Kidney (tissue), 14 donors: Measurements from ENCODE around the gene L3MBTL4. TPM values are rescaled to one million over a fixed set of nuclear protein-coding genes. Genes with fewer than 3 reads are reported as not detected.
A peak's percentile ranks its signal among the peaks of the same experiment; 100 is the strongest.

Experiments
- DNase-seq, 5 donors: peaks; one replicate each; pipeline ENCODE4 v3.0.0-alpha.2; 2013 to 2020
- FAIRE-seq: peaks from 2 replicates; lab custom pipeline; 2012; peaks lifted over from hg19 to GRCh38; lab: Jason Lieb, UNC
- H3K27ac ChIP-seq, 2 donors: one replicate each; pipeline ENCODE4 v1.7.0; 2013; ENCODE audit warnings: low read depth in 2 of 2, low read length in 2 of 2, inconsistent platforms in 1 of 2
- H3K27me3 ChIP-seq: one replicate; pipeline ENCODE4 v1.7.1; 2013; ENCODE audit warnings: low read length, inconsistent platforms; ENCODE audit not compliant: control insufficient read depth, insufficient read depth
- H3K36me3 ChIP-seq, 3 donors: one replicate each; pipeline versions ENCODE4 v1.7.0 to v1.7.1; 2013; ENCODE audit warnings: low read length in 3 of 3, control low read depth in 1 of 3, inconsistent platforms in 1 of 3; ENCODE audit not compliant: insufficient read depth in 3 of 3, control insufficient read depth in 2 of 3
- H3K4me1 ChIP-seq, 3 donors: one replicate each; pipeline versions ENCODE4 v1.7.0 to v1.7.1; 2013; ENCODE audit warnings: low read length in 3 of 3, inconsistent platforms in 1 of 3, low read depth in 1 of 3; ENCODE audit not compliant: control insufficient read depth in 2 of 3, insufficient read depth in 2 of 3
- H3K4me3 ChIP-seq, 3 donors: one replicate each; pipeline versions ENCODE4 v1.7.0 to v1.8.1; 2013; ENCODE audit warnings: low read length in 3 of 3, control low read depth in 1 of 3, inconsistent platforms in 1 of 3
- H3K9ac ChIP-seq, 3 donors: one replicate each; pipeline versions ENCODE4 v1.7.0 to v1.7.1; 2013; ENCODE audit warnings: low read length in 3 of 3, control low read depth in 1 of 3, inconsistent platforms in 1 of 3
- H3K9me3 ChIP-seq, 3 donors: one replicate each; pipeline versions ENCODE4 v1.7.0 to v1.7.1; 2013; ENCODE audit warnings: low read length in 3 of 3, control low read depth in 1 of 3, inconsistent platforms in 1 of 3; ENCODE audit not compliant: control insufficient read depth in 2 of 3, insufficient read depth in 1 of 3
- intact Hi-C: fragments of 100-400 bp; cut with DNase I; formaldehyde crosslinking; loops from one replicate; pipeline ENCODE4 v1.11.1; 2022
- polyA plus RNA-seq: library from polyadenylated mRNA; stranded (reverse); fragments of 350-450 nt; fragmentation: Illumina TruSeq; extraction: RNeasy Lipid Tissue Mini Kit (QIAGEN cat#74804); gene quantifications from one replicate; pipeline ENCODE4 v1.2.3, GENCODE V29; 2014; ENCODE audit warnings: low read depth, low replicate concordance; ENCODE audit not compliant: insufficient read depth
- total RNA-seq: library from RNA; stranded (reverse); fragmentation: NEBNext Ultra II Directional; extraction: Animal tissue kit (Norgen Biotek cat#: 25700); gene quantifications from one replicate; pipeline ENCODE4 v1.2.1, GENCODE V29; 2021
- TF ChIP-seq, protein P1 (sequence below): IDR thresholded peaks from 3 replicates; pipeline ENCODE4 v1.5.1; 2012; ENCODE audit warnings: mild to moderate bottlenecking, moderate library complexity, borderline replicate concordance; ENCODE audit not compliant: insufficient read depth; ENCODE audit errors: extremely low read depth
- donor health status: control.
- donor health status: control.
- donor health status: control.
- donor health status: control.
- donor health status: control.
- donor health status: DM: yes; HTN: yes; CAD: no.
- donor health status: Normal renal cell carcinoma (clear cell type).

L3MBTL4 gene
- total and polyA plus RNA-seq, 2 donors from 2014 or later = 3.9 to 15.2 TPM

DNA sequence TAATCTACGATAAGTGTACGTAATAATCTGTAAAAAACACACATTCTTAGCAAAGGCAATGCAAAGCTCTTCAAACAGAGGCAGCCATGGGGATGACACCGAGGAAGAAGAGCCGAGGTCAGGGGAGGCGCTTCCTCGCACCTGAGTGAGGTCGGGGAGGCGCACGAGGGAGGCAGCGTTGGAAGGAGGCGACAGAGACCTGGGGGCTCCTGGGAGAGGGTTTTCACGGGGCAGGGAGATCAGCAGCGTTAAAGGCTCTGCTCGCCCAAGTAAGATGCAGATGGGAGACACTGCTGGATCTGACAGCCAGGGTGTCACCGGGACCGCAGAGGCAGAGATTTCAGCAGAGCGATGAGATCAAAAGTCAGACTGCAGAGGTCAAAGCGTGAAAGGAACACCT is 143.1 kb downstream of the L3MBTL4 start:
- H3K27ac ChIP-seq = no peak overlapping the region
- H3K9me3 ChIP-seq = no peaks in the 10 kb centered on the region
- DNase-seq (peak in 1 of 5 donors; percentile 13), FAIRE-seq (no peak)
- H3K36me3 ChIP-seq = peaks cover 0 to 4% (median 0%) of the 10 kb centered on the region in 3 donors
- no peak overlapping the region for H3K9ac ChIP-seq
- intact Hi-C loops = no loop called here
- H3K4me3 ChIP-seq = no peak overlapping the region
- no peaks in the 10 kb centered on the region for H3K4me1 ChIP-seq
- TF ChIP-seq, protein P1, sequence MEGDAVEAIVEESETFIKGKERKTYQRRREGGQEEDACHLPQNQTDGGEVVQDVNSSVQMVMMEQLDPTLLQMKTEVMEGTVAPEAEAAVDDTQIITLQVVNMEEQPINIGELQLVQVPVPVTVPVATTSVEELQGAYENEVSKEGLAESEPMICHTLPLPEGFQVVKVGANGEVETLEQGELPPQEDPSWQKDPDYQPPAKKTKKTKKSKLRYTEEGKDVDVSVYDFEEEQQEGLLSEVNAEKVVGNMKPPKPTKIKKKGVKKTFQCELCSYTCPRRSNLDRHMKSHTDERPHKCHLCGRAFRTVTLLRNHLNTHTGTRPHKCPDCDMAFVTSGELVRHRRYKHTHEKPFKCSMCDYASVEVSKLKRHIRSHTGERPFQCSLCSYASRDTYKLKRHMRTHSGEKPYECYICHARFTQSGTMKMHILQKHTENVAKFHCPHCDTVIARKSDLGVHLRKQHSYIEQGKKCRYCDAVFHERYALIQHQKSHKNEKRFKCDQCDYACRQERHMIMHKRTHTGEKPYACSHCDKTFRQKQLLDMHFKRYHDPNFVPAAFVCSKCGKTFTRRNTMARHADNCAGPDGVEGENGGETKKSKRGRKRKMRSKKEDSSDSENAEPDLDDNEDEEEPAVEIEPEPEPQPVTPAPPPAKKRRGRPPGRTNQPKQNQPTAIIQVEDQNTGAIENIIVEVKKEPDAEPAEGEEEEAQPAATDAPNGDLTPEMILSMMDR = no peak
- H3K27me3 ChIP-seq = no peaks in the 10 kb centered on the region

DNA sequence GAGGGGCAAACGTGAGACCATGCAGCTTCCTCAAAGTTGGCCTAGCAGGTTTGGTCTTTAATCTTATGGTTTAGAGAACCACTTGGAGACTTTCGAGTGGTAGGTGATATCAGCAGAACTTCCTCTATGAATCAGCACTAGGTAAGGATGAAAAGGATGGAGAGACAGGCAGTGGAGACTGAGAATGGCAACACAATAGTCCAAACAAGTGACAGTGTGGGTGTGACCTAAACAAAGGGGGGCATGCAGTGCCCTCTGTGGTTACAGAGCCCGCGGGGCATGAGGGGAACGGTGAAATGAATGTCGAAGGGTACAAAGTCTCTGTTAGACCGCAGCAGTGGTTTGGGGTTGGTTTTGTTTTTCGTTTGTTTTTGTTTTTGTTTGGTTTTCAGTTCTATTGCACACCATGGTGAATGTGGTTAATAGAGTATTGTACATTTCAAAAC is 143.9 kb downstream of the L3MBTL4 start:
- Histone ChIP-seq H3K27ac (no peak overlapping the region), H3K4me1 (no peaks in the 10 kb centered on the region), H3K9me3 (no peaks in the 10 kb centered on the region), H3K9ac (no peak overlapping the region), H3K36me3 (peaks cover 0 to 4% (median 0%) of the 10 kb centered on the region in 3 donors), H3K4me3 (no peak overlapping the region), H3K27me3 (no peaks in the 10 kb centered on the region)
- TF ChIP-seq, protein P1 = no peak
- FAIRE-seq (no peak), DNase-seq (no peak)
- intact Hi-C loops = no loop called here

DNA sequence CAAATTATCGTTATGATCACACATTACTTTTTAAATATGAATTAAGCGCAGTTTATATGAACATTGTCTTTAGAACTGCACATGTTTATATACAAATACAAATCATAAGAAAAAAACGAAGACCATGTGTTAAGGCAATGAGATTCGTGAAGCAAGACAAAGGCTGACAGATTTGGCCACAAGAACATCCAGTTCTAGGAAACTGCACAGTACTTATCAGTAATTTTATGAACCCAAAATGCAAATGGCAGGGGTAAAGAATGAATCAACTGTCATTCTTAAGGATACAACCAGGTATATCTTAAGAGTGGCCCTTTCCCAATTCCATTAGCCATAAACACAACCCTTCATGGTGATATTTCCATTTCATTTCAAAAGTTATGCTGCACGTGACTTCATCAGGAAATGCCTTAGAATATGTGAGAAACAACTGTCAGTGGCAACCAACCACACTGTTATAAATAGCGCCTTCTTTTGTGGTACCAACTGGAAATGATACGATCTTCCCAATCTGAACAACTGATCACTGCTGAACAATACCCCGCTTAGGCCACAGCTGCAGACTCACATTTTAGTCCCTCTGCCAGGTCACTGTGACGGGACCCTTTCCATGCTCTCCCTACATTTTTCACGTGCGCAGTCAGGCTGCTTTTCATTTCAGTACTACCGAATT is 144.9 kb downstream of the L3MBTL4 start:
- Histone ChIP-seq H3K4me1 (no peaks in the 10 kb centered on the region), H3K9me3 (no peaks in the 10 kb centered on the region), H3K4me3 (no peak overlapping the region), H3K27ac (no peak overlapping the region), H3K36me3 (peaks cover 0 to 4% (median 0%) of the 10 kb centered on the region in 3 donors), H3K9ac (no peak overlapping the region), H3K27me3 (no peaks in the 10 kb centered on the region)
- TF ChIP-seq, protein P1 = no peak
- intact Hi-C loops = no loop called here
- DNase-seq = no peak
- FAIRE-seq = no peak

DNA sequence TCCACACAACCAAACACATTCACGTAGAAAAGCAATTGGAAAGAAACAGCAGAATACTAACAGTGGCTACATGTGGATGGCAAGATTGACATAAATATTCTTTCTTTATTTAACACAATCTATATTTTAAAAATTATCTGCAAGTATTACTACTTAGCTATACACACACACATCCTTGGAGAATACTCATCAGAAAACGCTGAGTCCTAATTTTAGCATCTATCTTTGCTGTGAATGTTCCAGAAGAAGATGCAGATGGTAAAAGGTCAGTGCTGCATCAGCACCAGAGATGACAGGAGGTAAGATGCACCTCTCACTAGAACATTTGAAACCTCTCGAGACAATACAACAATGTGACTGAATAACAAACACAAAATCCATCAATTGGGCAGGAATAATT is 148.5 kb downstream of the L3MBTL4 start:
- no peak overlapping the region for H3K9ac ChIP-seq
- H3K36me3 ChIP-seq = peaks cover 0 to 8% (median 2%) of the 10 kb centered on the region in 3 donors
- H3K4me1 ChIP-seq = no peaks in the 10 kb centered on the region
- no peak overlapping the region for H3K27ac ChIP-seq
- DNase-seq = no peak
- H3K9me3 ChIP-seq = no peaks in the 10 kb centered on the region
- H3K27me3 ChIP-seq = no peaks in the 10 kb centered on the region
- H3K4me3 ChIP-seq = no peak overlapping the region
- no peak for FAIRE-seq
- TF ChIP-seq, protein P1 = no peak
- intact Hi-C loops = no loop called here
